LHCN-M2 (cell line): Measurements from ENCODE around the gene ZNF566. TPM values are rescaled to one million over a fixed set of nuclear protein-coding genes. Genes with fewer than 3 reads are reported as not detected.
"Not testable (repeated sequence)": the region's sequence is repeated elsewhere in the genome, so short reads cannot be mapped to it uniquely, and the experiment has no call there.

Experiments
- DNase-seq: peaks from one replicate; pipeline ENCODE4 v3.0.0-alpha.2; 2012; ENCODE audit warnings: low read depth
- polyA plus RNA-seq: library from polyadenylated mRNA; unstranded; fragments of >200 nt; gene quantifications from one replicate; pipeline ENCODE4 v1.2.1, GENCODE V29; 2012; ENCODE audit warnings: missing spikeins
- total RNA-seq: library from RNA; depleted of rRNA; stranded (reverse); fragments of >200 nt; gene quantifications from 2 replicates; pipeline ENCODE4 v1.2.3, GENCODE V29; 2014; rRNA removed

ZNF566 gene
- 6.6 and 11.2 TPM in 2 replicates for total RNA-seq
- 3.4 TPM for polyA plus RNA-seq

GRCh38 chr19:36489118-36489919 lies at the start of gene ZNF566:
TSS of gene ZNF566 (minus strand) at chr19:36489561. CDS start at chr19:36476557, 13,004 bp downstream.
- DNase-seq, result peak; percentile 95

GRCh38 chr19:36528921-36529518 lies 39.7 kb upstream of the ZNF566 start:
- no peak for DNase-seq

- DNase-seq, result peak; percentile 97
Observed at GRCh38 chr19:36528194-36528920, 39.0 kb upstream of the ZNF566 start, which contains the start of gene ZNF260. TSS of gene ZNF260 (minus strand) at chr19:36528271. CDS start at chr19:36515238, 13,033 bp downstream.

GRCh38 chr19:36527873-36528193 lies 38.5 kb upstream of the ZNF566 start:
- no peak for DNase-seq

- DNase-seq, result no peak
Observed at GRCh38 chr19:36527341-36527740, 38.0 kb upstream of the ZNF566 start.

- DNase-seq, result no peak
Observed at GRCh38 chr19:36526581-36526980, 37.2 kb upstream of the ZNF566 start.

- DNase-seq, result no peak
Observed at GRCh38 chr19:36524617-36525016, 35.3 kb upstream of the ZNF566 start.

- no peak for DNase-seq
Observed at GRCh38 chr19:36514012-36514612, 24.8 kb upstream of the ZNF566 start.

- DNase-seq, result no peak
Observed at GRCh38 chr19:36508325-36508724, 19.0 kb upstream of the ZNF566 start.

GRCh38 chr19:36501973-36502372 lies 12.6 kb upstream of the ZNF566 start:
- DNase-seq, result no peak

GRCh38 chr19:36497001-36497400 lies 7.6 kb upstream of the ZNF566 start:
- DNase-seq, result no peak

- DNase-seq, result peak; percentile 29
Observed at GRCh38 chr19:36492689-36493453, 3.5 kb upstream of the ZNF566 start.

- not testable (repeated sequence) for DNase-seq
Observed at GRCh38 chr19:36490846-36491245, 1.5 kb upstream of the ZNF566 start.

- DNase-seq, result peak; percentile 92
Observed at GRCh38 chr19:36489920-36490415, 607 bp upstream of the ZNF566 start.

GRCh38 chr19:36488846-36489117 lies 579 bp downstream of the ZNF566 start:
- peak; percentile 5 for DNase-seq

GRCh38 chr19:36488118-36488845 lies 1.1 kb downstream of the ZNF566 start:
- no peak for DNase-seq

GRCh38 chr19:36483653-36484052 lies 5.7 kb downstream of the ZNF566 start:
- DNase-seq, result no peak

GRCh38 chr19:36482876-36483275 lies 6.5 kb downstream of the ZNF566 start:
- no peak for DNase-seq

- DNase-seq, result peak; percentile 14
Observed at GRCh38 chr19:36460046-36460445, 29.3 kb downstream of the ZNF566 start.

GRCh38 chr19:36456831-36457230 lies 32.5 kb downstream of the ZNF566 start:
- DNase-seq, result no peak
